GM18873 (cell line): Measurements from ENCODE around the gene MARK1.

Experiments
- ATAC-seq: cut with Tn5 transposase; IDR thresholded peaks from one replicate; pipeline ENCODE4 v1.9.1; 2021; ENCODE audit warnings: mild to moderate bottlenecking, moderate library complexity, moderate number of reproducible peaks; ENCODE audit not compliant: unreplicated experiment, low FRiP score

Gene MARK1

DNA sequence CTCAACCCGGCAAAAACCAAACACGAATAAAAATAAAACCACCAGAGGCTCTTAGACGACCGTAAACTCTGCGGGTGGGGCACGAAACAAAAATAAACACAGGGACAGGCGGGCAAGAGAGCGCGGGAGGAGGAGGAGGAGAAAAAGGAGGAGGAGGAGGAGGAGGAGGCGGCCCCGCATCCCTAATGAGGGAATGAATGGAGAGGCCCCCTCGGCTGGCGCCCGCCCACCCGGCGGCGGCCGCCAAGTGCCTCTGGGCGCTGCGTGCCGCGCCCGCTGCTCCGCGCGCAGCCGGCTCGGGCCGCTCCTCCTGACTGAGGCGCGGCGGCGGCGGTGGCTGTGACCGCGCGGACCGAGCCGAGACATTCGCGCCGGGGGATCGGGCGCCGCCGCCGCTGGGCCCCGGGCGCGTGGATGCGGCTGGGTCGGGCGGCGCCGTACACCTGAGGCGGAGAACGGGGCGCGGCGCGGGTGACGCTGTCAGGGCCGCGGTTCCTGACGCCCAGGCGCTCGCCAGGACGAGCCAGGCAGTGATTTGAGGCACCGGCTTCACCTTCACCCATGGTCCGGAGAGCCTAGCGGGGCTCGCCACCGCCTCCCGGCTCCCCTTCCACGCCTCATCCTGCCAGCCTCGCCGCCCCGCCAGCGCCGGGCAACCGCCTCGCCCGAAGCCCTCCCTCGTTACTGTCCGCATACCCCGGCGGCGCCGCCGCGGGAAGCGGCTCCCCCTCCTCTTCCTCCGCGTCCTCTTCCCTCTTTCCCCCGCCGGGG is at the start of gene MARK1:
MARK1 (plus strand) TSS at position 229 of the 771 bp plus-strand sequence. CDS start 687 bp downstream, outside the sequence.
- peak; percentile 48 for ATAC-seq

DNA sequence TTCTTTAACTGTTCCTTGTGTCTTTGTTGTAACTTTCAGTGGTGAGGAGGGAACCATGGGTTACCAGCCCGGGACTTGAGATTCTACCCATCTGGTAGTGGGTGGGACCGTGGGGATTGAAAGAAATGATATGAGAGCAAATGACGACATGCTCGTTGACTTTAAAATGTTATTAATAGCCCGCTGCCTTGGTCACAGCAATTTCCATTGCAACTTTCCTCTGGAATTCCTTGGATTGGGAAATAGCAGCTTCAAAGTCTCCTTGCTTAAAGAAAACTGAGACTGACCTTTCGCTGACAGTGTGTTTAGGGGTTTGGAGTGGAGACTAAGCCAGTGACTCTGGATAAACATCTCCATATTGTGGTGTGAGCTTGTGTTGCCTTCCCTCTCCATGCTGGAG is 44.2 kb upstream of the MARK1 start:
- no peak for ATAC-seq

GRCh38 chr1:220484135-220484534 is 43.8 kb upstream of the MARK1 start:
- ATAC-seq = no peak

DNA sequence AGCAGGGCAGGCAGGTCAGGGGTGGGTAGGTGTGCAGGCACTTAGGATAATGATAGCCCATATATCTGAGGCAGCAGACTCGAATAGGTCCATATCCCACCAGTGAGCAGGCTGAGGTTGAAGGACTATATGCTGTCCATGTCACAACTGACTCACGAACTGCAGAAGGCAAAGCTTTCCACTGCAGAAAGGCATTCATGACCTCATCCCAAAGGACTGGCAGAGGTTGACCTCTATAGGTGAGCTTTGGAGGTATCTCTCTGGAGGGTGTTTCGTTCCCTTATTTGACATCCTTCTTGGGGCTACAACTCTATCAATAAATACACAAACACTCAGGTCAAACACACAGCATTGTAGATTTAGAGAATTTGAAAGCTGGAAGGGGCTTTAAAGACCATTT is 42.8 kb upstream of the MARK1 start:
- ATAC-seq = no peak

- no peak for ATAC-seq
Observed at GRCh38 chr1:220485791-220486190, 42.1 kb upstream of the MARK1 start.

- ATAC-seq = no peak
Observed at GRCh38 chr1:220487297-220487820, 40.6 kb upstream of the MARK1 start.

DNA sequence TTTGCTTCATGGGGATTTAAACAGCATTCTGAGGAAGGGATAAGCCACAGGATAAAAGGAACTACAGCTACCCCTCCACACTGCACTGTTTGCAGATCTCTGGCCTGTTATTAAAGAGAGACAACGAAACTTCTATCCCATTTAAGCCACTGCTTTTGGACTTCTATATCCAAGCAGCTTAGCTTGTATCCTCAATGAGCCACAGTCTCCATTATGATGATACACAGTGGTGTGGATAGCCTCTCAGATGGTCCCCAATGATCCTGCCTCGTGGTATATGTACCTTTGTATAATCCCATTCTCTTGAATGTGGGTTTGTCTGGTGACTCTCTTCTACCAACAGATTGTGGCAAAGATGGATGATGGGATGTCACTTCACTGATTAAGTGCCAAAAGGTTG is 36.0 kb upstream of the MARK1 start:
- no peak for ATAC-seq

DNA sequence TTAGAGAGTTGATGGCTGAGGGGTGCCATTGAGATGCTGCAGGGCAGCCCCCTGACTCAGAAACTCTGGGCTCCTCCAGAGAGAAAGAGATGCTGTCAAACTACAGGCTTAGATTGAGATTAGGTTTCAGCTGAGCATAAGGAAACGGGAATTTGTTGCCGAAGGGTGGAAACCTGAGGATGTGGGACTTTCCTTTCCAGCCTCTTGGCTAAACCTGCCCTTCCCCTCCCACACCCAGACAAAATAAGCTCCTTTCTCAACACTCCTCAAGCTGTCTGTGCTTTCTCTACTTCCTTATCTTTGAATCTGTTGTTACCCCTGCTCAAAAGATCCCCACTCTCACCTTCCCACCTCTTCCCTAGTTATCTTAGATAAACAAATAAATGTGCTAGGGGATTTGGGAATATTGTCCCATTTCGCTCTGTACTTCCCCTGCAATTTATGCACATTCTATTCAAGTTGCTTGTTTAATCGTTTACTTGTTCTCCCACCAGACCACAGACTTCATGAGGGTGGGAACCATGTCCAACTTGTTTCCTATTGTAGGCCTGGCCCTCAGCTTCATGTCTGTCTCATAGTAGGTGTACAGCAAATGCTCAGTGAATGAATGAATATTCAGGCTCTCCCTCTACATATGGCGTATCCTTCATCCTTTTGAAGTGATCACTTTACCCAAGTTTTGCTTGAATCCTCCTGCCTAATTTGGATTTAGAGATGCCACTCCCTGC is 30.6 kb upstream of the MARK1 start:
- ATAC-seq = no peak

DNA sequence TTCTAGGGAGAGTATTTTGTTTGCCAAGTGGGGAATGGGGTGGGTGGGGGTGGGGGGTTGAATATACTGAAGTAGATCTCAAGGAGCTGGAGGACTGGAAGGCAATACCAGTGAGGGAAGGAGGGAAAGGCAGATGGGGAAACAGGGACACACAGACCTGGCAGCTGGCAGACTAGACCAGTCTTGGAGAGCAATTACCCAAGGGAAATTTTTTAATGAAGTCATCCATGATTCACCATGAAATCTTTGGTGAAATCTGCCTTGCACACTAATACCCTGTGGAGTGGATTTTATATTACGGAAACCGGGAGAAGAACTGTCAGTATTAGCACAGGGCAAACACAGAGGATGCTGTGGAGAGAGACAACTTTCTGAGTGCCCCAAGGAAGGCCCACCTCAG is 29.7 kb upstream of the MARK1 start:
- ATAC-seq = no peak

GRCh38 chr1:220500372-220500771 is 27.6 kb upstream of the MARK1 start:
- no peak for ATAC-seq

DNA sequence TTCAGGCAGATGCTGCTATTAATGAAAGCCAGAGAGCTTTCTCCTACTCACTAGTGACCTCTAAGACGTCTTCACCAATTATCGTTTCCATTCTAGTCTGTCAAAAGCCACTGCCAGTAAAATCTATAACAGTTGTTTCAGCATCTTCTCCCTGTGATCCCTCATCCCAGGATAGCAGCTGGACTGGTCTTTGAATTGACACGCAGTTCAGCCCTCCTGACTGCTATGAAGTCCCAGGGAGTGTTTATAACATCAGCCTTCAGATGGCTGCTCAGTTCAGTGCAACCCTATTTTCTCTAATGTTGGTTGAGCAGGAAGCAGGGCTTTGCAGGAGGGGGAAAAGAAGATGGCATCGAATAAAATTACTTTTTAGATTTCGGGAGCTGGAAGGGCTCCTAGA is 23.6 kb upstream of the MARK1 start:
- no peak for ATAC-seq

- no peak for ATAC-seq
Observed at GRCh38 chr1:220507085-220507484, 20.9 kb upstream of the MARK1 start.

DNA sequence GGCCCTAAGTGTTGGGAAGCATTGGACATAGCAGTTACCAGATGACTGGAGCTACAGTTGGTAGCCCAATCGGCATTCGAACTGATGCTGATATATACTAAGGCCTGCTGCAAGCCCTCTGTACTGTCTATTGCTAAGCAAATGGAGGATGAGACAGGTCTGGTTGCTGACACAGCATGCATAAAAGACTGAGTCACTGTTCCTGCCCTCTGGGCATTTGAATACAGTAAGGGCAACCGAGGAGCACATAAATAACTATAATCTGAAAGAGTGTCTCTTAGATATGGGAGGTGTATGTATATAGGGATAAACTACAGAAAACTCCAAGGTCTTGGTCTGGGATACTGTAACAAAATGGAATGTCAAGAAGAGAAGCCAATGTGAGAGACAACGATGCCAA is 16.8 kb upstream of the MARK1 start:
- no peak for ATAC-seq

- no peak for ATAC-seq
Observed at GRCh38 chr1:220511785-220512184, 16.2 kb upstream of the MARK1 start.

DNA sequence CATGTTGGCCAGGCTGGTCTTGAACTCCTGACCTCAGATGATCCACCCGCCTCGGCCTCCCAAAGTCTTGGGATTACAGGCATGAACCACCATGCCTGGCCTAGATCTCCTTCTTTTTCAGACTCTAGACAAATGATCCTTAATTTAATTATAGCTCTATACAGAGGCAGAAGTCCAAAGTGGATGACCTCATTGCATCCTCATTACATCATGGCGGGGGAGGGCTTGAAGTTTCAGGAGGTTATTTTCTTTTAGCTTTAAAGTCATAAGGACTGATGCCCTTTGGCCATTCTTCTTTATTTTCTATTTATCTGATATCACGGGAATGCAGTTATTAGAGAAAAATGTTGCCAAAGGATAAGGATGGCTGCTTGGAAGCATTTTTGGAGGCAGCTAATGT is 14.1 kb upstream of the MARK1 start:
- no peak for ATAC-seq

- ATAC-seq = no peak
Observed at GRCh38 chr1:220514256-220514655, 13.7 kb upstream of the MARK1 start.

DNA sequence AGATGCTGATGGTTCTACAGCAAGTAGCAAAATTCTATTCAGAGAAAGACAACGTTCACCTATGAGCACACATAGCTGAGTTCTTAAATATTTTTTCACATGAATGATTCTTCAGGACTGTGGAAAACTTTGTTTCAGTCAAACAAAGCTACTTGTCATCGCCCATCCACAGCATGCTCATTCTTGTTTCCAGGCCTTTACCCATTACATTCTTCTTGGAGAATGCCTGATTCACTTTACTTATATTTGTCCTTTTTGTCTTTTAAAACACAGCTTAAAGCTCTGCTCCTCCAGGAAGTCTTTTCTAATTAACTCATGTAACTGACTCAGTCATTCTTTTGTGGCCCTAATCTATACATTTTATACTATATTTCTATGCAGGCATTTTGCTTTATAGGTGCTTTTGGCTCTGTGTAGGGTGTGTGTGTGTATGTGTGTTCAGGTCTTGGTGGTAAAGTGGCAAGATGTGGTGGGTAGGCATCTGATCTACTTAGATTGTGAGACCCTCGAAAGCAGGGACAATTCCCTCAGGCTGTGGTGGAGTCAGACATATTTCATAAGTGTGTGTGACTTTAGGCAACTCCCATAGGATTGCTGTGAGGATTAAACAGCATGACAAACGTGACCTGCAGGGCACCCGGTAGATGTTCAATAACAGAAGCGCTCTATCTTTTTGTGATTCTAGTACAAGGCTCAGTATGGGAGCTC is 11.8 kb upstream of the MARK1 start:
- ATAC-seq = no peak

GRCh38 chr1:220516722-220517042 is 11.3 kb upstream of the MARK1 start:
- no peak for ATAC-seq

DNA sequence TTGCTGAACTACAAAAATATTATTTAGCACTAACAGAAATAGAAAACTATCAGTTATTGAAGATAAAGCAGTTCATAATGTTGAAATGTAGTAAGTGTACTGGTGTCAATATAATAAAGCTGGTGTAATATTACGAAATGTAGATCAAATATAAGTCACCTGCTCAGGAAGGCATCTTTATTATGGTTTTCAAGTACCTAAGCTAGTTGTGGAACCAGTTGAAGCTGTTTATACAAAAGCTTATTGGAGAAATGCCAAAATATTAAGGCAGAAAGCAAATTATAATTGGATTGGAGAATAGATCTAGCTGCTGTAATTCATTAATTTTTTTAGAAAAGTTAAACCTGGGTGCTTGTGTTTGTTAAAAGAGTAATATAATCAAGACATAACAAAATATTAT is 6.2 kb upstream of the MARK1 start:
- ATAC-seq = no peak

DNA sequence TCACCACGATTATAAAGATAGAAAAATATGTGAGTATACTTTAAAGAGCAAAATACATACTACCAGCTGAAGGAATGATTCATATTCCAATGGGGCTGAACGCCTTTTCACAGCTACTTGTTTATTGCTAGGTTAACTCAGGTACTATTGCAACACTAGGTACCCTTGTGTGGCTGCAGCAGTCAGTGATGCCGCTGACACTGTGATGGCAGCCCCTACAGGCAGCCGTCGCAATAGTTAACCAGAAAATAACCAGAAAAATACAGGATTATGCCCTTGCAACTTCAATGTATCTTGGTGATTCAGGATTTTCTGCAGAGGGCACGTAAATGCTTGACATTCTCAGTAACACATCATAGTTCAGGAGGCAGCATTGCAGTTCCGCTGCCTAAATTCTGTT is 1.6 kb upstream of the MARK1 start:
- no peak for ATAC-seq

- ATAC-seq = peak; percentile 65
Observed at GRCh38 chr1:220527279-220527907, 543 bp upstream of the MARK1 start.
